Ureter (tissue), 1 donor: Measurements from ENCODE around the gene FOXD4. TPM values are rescaled to one million over a fixed set of nuclear protein-coding genes. Genes with fewer than 3 reads are reported as not detected.
"Not testable (repeated sequence)": the region's sequence is repeated elsewhere in the genome, so short reads cannot be mapped to it uniquely, and the experiment has no call there.

Experiments
- DNase-seq: peaks from one replicate; pipeline ENCODE4 v3.0.0-alpha.2; 2020; ENCODE audit warnings: low spot score
- total RNA-seq: library from RNA; stranded (reverse); gene quantifications from one replicate; pipeline ENCODE4 v1.2.4, GENCODE V29; 2023
- donor health status: DM: yes; HTN: yes; CAD: no.

FOXD4 gene
- not detected for total RNA-seq

- not testable (repeated sequence) for DNase-seq
Observed at GRCh38 chr9:117995-118467, at the start of gene FOXD4. Gene FOXD4, minus strand, starts transcription at chr9:118417. Its CDS starts 298 bp downstream, at chr9:118119.

- not testable (repeated sequence) for DNase-seq
Observed at GRCh38 chr9:159871-160270, 41.7 kb upstream of the FOXD4 start.

- DNase-seq = not testable (repeated sequence)
Observed at GRCh38 chr9:151173-151572, 33.0 kb upstream of the FOXD4 start.

GRCh38 chr9:139880-140279 lies 21.7 kb upstream of the FOXD4 start:
- DNase-seq = peak; percentile 52

- not testable (repeated sequence) for DNase-seq
Observed at GRCh38 chr9:117144-117994, 848 bp downstream of the FOXD4 start.

- not testable (repeated sequence) for DNase-seq
Observed at GRCh38 chr9:116239-117077, 1.8 kb downstream of the FOXD4 start.

- DNase-seq = not testable (repeated sequence)
Observed at GRCh38 chr9:115118-115451, 3.1 kb downstream of the FOXD4 start.

- not testable (repeated sequence) for DNase-seq
Observed at GRCh38 chr9:114267-115117, 3.7 kb downstream of the FOXD4 start.

GRCh38 chr9:113468-114266 lies 4.5 kb downstream of the FOXD4 start:
- not testable (repeated sequence) for DNase-seq

GRCh38 chr9:112589-113467 lies 5.4 kb downstream of the FOXD4 start:
- DNase-seq = not testable (repeated sequence)

GRCh38 chr9:110672-111071 lies 7.5 kb downstream of the FOXD4 start:
- not testable (repeated sequence) for DNase-seq

- DNase-seq = not testable (repeated sequence)
Observed at GRCh38 chr9:109540-109939, 8.7 kb downstream of the FOXD4 start.

GRCh38 chr9:108742-109495 lies 9.3 kb downstream of the FOXD4 start:
- DNase-seq = not testable (repeated sequence)

- not testable (repeated sequence) for DNase-seq
Observed at GRCh38 chr9:105991-106390, 12.2 kb downstream of the FOXD4 start.

- not testable (repeated sequence) for DNase-seq
Observed at GRCh38 chr9:100430-100829, 17.8 kb downstream of the FOXD4 start.

- DNase-seq = not testable (repeated sequence)
Observed at GRCh38 chr9:99867-100266, 18.4 kb downstream of the FOXD4 start.

GRCh38 chr9:98775-99174 lies 19.4 kb downstream of the FOXD4 start:
- DNase-seq = not testable (repeated sequence)

GRCh38 chr9:94992-95391 lies 23.2 kb downstream of the FOXD4 start:
- DNase-seq = not testable (repeated sequence)

GRCh38 chr9:94323-94722 lies 23.9 kb downstream of the FOXD4 start:
- not testable (repeated sequence) for DNase-seq
